Calu3 (cell line): Measurements from ENCODE around the gene GFOD1. TPM values are rescaled to one million over a fixed set of nuclear protein-coding genes. Genes with fewer than 3 reads are reported as not detected.

Experiments used
- BruUV-seq: library from RNA; stranded (reverse); fragments of 400-500 nt; replicated peaks from 2 replicates; lab custom pipeline; 2021; lab: Mats Ljungman, UMichigan
- CTCF ChIA-PET: fragments of 300-600 bp; sonication (Branson Sonifier 250); formaldehyde crosslinking; loops from one replicate; lab custom pipeline; 2022; ENCODE audit warnings: antibody characterized with exemption; lab: Charles Lee
- DNase-seq: peaks from one replicate; pipeline ENCODE4 v3.0.0; 2022
- H3K27ac Mint-ChIP-seq: one replicate; pipeline ENCODE4 v1.8.0; 2022; ENCODE audit warnings: mixed read lengths; ENCODE audit not compliant: unreplicated experiment
- H3K27me3 Mint-ChIP-seq: one replicate; pipeline ENCODE4 v1.8.0; 2022; ENCODE audit warnings: mixed read lengths; ENCODE audit not compliant: unreplicated experiment
- H3K36me3 Mint-ChIP-seq: one replicate; pipeline ENCODE4 v1.8.0; 2022; ENCODE audit warnings: mild to moderate bottlenecking, moderate library complexity, mixed read lengths; ENCODE audit not compliant: insufficient read depth, unreplicated experiment
- H3K4me1 Mint-ChIP-seq: one replicate; pipeline ENCODE4 v1.8.0; 2022; ENCODE audit warnings: mild to moderate bottlenecking, low read depth, mixed read lengths; ENCODE audit not compliant: unreplicated experiment
- H3K4me3 Mint-ChIP-seq: one replicate; pipeline ENCODE4 v1.8.0; 2022; ENCODE audit warnings: mild to moderate bottlenecking, low read depth, moderate library complexity, mixed read lengths; ENCODE audit not compliant: unreplicated experiment
- H3K9me3 Mint-ChIP-seq: one replicate; pipeline ENCODE4 v1.8.0; 2022; ENCODE audit warnings: low read depth, mixed read lengths; ENCODE audit not compliant: unreplicated experiment
- CTCF ChIP-seq: fragments of 200-600 bp; IDR thresholded peaks from one replicate; pipeline ENCODE4 v1.8.0; 2022; ENCODE audit warnings: antibody characterized with exemption; ENCODE audit not compliant: unreplicated experiment
- intact Hi-C: fragments of 100-400 bp; cut with micrococcal nuclease; formaldehyde crosslinking; loops from one replicate; pipeline ENCODE4 v1.10.0; 2022; ENCODE audit not compliant: unreplicated experiment
- total RNA-seq: library from RNA; stranded (reverse); gene quantifications from 2 replicates; pipeline ENCODE4 v1.2.3, GENCODE V29; 2022

The GFOD1 gene
- total RNA-seq, 1 experiment from 2014 or later = 9.5 TPM

- H3K27ac Mint-ChIP-seq = no peak overlapping the region
- no peaks in the 10 kb centered on the region for H3K27me3 Mint-ChIP-seq
- H3K36me3 Mint-ChIP-seq = peaks cover 11% of the 10 kb centered on the region
- H3K4me3 Mint-ChIP-seq = no peak overlapping the region
- CTCF ChIA-PET = no interaction called here
- H3K4me1 Mint-ChIP-seq = peaks cover 19% of the 10 kb centered on the region
- DNase-seq = no peak
- no peaks in the 10 kb centered on the region for H3K9me3 Mint-ChIP-seq
- BruUV-seq = no TSS peak
- intact Hi-C loops = no loop called here
- no peak for TF ChIP-seq CTCF
Measured at GRCh38 chr6:13451181-13451895, 36.1 kb downstream of the GFOD1 start.

GRCh38 chr6:13450628-13451027, 36.8 kb downstream of the GFOD1 start:
- Mint-ChIP-seq H3K9me3 (no peaks in the 10 kb centered on the region), H3K4me3 (no peak overlapping the region), H3K27me3 (no peaks in the 10 kb centered on the region), H3K4me1 (peaks cover 19% of the 10 kb centered on the region), H3K27ac (no peak overlapping the region), H3K36me3 (peaks cover 10% of the 10 kb centered on the region)
- CTCF ChIA-PET = no interaction called here
- DNase-seq = no peak
- TF ChIP-seq CTCF = no peak
- no TSS peak for BruUV-seq
- intact Hi-C loops = no loop called here

- no peaks in the 10 kb centered on the region for H3K9me3 Mint-ChIP-seq
- no peak overlapping the region for H3K4me3 Mint-ChIP-seq
- CTCF ChIA-PET = no interaction called here
- H3K27ac Mint-ChIP-seq = no peak overlapping the region
- TF ChIP-seq CTCF = no peak
- no peaks in the 10 kb centered on the region for H3K27me3 Mint-ChIP-seq
- no peaks in the 10 kb centered on the region for H3K36me3 Mint-ChIP-seq
- intact Hi-C loops = no loop called here
- BruUV-seq = no TSS peak
- no peak for DNase-seq
- H3K4me1 Mint-ChIP-seq = no peaks in the 10 kb centered on the region
Measured at GRCh38 chr6:13447949-13448724, 39.3 kb downstream of the GFOD1 start.

GRCh38 chr6:13446381-13446780, 41.0 kb downstream of the GFOD1 start:
- Mint-ChIP-seq H3K36me3 (no peaks in the 10 kb centered on the region), H3K27ac (no peak overlapping the region), H3K9me3 (no peaks in the 10 kb centered on the region), H3K4me1 (no peaks in the 10 kb centered on the region), H3K4me3 (no peak overlapping the region), H3K27me3 (no peaks in the 10 kb centered on the region)
- intact Hi-C loops = no loop called here
- no TSS peak for BruUV-seq
- DNase-seq = no peak
- CTCF ChIA-PET = interaction anchor here (1.0 kb wide), 1 partner anchor 11 kb away, joined by 3 read pairs; no protein-coding TSS in a partner anchor
- TF ChIP-seq CTCF = no peak
